Measurements from ENCODE around the gene TSC22D2.

Gene TSC22D2

DNA sequence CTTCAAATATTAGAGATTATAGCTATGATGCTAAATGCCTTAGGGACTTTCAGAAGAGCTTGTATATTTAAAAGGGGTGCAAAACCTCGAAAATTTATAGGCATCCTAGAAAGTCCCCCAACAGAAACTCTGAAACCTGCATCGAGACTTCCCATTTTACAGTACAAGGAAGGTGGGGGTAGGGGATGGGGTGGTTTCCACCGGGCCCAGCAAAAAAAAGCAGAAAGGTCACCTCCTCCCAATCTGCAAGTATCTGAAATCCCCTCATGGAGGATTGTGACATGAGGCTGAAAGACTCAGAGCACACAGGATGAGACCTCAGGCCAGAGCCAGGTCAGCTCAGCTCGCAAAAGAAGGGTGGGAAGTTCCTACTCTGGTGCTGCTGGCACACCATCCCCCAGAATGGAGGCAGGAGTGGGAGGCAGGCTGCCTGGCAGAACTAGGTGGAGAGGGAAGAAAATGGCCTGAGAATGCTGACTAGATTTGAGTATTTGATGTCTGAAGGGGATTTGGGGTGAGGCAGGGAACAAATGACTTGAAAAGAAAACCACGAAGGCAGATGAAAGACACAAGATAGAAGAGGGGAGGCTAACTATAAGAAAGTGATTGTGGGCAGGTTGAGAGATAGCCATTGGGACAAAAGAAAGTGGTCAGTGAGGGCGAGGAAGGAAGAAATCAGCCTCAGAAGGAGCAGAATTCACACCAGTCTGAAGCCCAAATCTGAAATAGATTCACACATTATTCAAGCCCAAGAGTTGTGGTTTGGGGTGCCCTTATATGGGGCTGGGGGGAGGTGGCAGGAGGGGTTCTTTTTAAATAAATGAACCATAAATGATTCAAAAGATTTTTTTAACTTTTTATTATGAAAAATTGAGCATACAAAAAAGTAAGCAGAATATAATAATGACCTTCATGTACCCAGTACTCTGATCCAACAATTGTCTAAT lies 22.5 kb upstream of the TSC22D2 start:
- Histone ChIP-seq H3K36me3 (ENCODE audit: control insufficient read depth in 2 of 2, insufficient read depth in 2 of 2, low read length in 2 of 2) (no peaks in the 10 kb centered on the region), H3K4me1 (ENCODE audit: control insufficient read depth, insufficient read depth, low read length) (no peaks in the 10 kb centered on the region), H3K9me3 (ENCODE audit: control insufficient read depth in 2 of 2, low read length in 2 of 2) (no peaks in the 10 kb centered on the region), H3K27ac (ENCODE audit: low read length) (no peak overlapping the region), H3K4me3 (ENCODE audit: low read length in 2 of 2) (no peak overlapping the region), H3K27me3 (ENCODE audit: control insufficient read depth in 1 of 2, insufficient read depth in 2 of 2, low read length in 2 of 2) (no peaks in the 10 kb centered on the region), H3K9ac (ENCODE audit: low read length in 2 of 2) (no peak overlapping the region)

DNA sequence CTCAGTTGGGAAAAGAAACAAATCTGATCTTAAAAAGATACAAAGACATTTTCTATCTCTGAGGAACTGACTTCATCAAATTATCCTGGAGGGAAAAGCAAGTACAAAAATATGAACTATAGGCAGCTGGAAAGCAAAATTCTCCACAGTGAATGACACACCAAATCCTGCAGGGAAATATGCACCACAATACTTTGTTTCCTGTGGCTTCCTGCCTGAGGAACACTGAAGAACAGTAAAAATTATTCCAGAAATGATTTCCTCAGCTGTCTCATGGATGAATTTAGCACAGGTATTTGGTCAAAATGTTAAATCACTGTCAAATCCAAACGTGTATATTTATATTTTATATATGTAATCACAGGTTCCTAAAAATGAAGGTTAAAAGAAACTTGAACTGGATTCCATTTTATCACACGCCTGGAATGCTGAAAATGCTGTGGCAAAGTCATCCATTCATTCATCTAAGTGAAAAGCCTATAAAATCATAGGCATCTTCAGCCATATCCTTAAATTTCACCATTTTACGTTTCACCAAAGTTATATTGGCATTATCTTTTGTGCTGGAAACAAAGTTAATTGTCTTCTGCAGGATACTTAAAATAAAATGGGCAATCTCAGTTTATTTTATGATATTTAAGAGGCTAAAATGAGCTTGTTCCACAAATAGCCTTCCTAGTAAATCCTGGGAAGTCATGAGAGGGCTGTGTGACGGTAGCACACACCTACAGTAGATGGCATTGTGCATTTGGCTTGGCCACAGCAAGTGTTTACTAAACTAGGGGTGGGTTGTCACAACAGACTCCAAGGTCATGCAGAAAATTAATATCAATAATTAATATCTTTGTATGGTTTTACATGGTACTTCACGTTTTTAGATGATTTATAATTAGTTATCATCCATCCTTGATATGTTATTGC lies 19.3 kb upstream of the TSC22D2 start:
- Histone ChIP-seq H3K4me3 (ENCODE audit: low read length in 2 of 2) (no peak overlapping the region), H3K36me3 (ENCODE audit: control insufficient read depth in 2 of 2, insufficient read depth in 2 of 2, low read length in 2 of 2) (no peaks in the 10 kb centered on the region), H3K9me3 (ENCODE audit: control insufficient read depth in 2 of 2, low read length in 2 of 2) (no peaks in the 10 kb centered on the region), H3K4me1 (ENCODE audit: control insufficient read depth, insufficient read depth, low read length) (no peaks in the 10 kb centered on the region), H3K9ac (ENCODE audit: low read length in 2 of 2) (no peak overlapping the region), H3K27ac (ENCODE audit: low read length) (no peak overlapping the region), H3K27me3 (ENCODE audit: control insufficient read depth in 1 of 2, insufficient read depth in 2 of 2, low read length in 2 of 2) (no peaks in the 10 kb centered on the region)

DNA sequence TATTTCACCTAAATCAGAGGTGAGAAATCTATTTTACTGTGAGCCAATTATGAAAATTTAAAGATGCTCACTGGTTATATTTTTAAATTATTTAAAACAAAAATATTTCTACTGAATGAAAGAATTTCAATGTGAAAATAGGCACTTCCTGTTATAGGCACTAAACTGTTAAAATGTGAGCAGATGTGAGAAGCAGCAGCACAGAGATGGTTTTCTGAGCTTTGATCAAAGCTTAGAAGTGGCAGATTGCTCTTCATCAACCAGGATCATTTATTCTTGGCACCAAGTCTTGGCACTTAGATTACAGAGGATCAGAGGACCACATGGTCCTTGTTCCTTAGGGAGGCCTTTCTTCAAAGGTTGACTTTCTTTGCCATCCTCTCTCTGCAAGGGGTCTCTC lies 18.0 kb upstream of the TSC22D2 start:
- Histone ChIP-seq H3K36me3 (ENCODE audit: control insufficient read depth in 2 of 2, insufficient read depth in 2 of 2, low read length in 2 of 2) (no peaks in the 10 kb centered on the region), H3K4me1 (ENCODE audit: control insufficient read depth, insufficient read depth, low read length) (no peaks in the 10 kb centered on the region), H3K4me3 (ENCODE audit: low read length in 2 of 2) (no peak overlapping the region)

DNA sequence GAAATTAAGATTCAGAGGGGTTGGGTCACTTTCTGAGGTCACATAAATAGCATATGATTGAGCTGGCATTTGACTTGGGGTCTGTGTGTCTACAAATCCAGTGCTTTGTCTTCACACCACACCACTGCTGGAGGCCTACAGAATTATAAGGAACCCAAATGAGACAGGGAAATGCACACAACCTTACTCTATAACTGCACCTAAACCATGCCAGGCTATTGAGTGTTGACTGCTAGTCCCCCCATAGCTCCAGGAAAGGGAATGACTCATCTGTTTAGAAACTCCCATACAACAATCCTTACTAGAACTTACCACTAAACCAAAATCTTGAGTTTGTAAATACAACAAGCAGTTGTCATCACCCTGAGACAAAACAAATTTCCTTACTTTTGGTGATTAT lies 16.9 kb upstream of the TSC22D2 start:
- Histone ChIP-seq H3K27me3 (ENCODE audit: control insufficient read depth in 1 of 2, insufficient read depth in 2 of 2, low read length in 2 of 2) (no peaks in the 10 kb centered on the region), H3K36me3 (ENCODE audit: control insufficient read depth in 2 of 2, insufficient read depth in 2 of 2, low read length in 2 of 2) (no peaks in the 10 kb centered on the region), H3K9me3 (ENCODE audit: control insufficient read depth in 2 of 2, low read length in 2 of 2) (no peaks in the 10 kb centered on the region), H3K4me3 (ENCODE audit: low read length in 2 of 2) (no peak overlapping the region), H3K9ac (ENCODE audit: low read length in 2 of 2) (no peak overlapping the region), H3K27ac (ENCODE audit: low read length) (no peak overlapping the region), H3K4me1 (ENCODE audit: control insufficient read depth, insufficient read depth, low read length) (no peaks in the 10 kb centered on the region)

More for the DNA sequence above, 18.0 kb upstream of the TSC22D2 start:
- Histone ChIP-seq H3K27me3 (ENCODE audit: control insufficient read depth in 1 of 2, insufficient read depth in 2 of 2, low read length in 2 of 2) (no peaks in the 10 kb centered on the region), H3K27ac (ENCODE audit: low read length) (no peak overlapping the region), H3K9ac (ENCODE audit: low read length in 2 of 2) (no peak overlapping the region), H3K9me3 (ENCODE audit: control insufficient read depth in 2 of 2, low read length in 2 of 2) (no peaks in the 10 kb centered on the region)

DNA sequence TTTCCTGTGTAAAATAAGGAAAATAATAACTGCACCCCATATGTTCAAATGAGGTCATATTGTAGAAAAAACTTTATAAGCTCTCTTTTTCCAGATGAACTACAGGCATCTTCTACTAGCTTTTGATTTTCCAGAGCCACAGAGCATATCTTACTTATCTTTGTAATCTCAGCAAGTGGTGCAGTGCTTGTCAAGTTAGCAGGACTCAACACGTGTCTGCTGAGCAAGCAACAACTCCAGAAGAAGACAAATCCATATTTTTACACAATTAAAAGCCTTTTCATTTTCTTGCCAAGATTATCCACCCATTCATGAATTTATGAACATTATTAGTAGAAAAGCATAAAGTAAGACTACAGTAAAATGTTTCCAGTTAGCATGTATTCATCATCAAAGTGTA lies 14.4 kb upstream of the TSC22D2 start:
- H3K4me3 ChIP-seq (ENCODE audit: low read length in 2 of 2) = no peak overlapping the region
- H3K27me3 ChIP-seq (ENCODE audit: control insufficient read depth in 1 of 2, insufficient read depth in 2 of 2, low read length in 2 of 2) = no peaks in the 10 kb centered on the region
- H3K4me1 ChIP-seq (ENCODE audit: control insufficient read depth, insufficient read depth, low read length) = no peaks in the 10 kb centered on the region
- no peaks in the 10 kb centered on the region for H3K36me3 ChIP-seq (ENCODE audit: control insufficient read depth in 2 of 2, insufficient read depth in 2 of 2, low read length in 2 of 2)
- no peak overlapping the region for H3K27ac ChIP-seq (ENCODE audit: low read length)
- H3K9me3 ChIP-seq (ENCODE audit: control insufficient read depth in 2 of 2, low read length in 2 of 2) = no peaks in the 10 kb centered on the region
- no peak overlapping the region for H3K9ac ChIP-seq (ENCODE audit: low read length in 2 of 2)

DNA sequence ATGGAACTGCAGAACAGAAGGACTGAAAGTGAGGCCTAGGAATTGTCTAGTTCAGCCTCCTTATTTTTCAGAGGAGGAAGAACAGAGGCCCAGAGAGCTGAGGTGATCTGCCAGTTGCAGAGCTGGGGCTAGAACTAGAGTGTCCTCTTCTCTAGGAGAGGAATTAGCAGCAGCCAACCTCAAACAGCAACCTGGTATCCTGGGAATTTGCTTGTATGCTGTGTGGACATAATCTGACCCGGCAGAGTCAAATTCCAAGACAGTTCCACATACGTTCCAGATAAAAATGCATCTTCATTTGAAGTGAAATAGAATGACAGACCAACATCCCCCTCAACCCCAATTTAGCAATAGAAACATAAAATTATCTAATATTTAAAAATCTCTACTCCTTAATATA lies 13.5 kb upstream of the TSC22D2 start:
- no peak overlapping the region for H3K9ac ChIP-seq (ENCODE audit: low read length in 2 of 2)
- no peak overlapping the region for H3K27ac ChIP-seq (ENCODE audit: low read length)
- no peaks in the 10 kb centered on the region for H3K9me3 ChIP-seq (ENCODE audit: control insufficient read depth in 2 of 2, low read length in 2 of 2)
- no peaks in the 10 kb centered on the region for H3K4me1 ChIP-seq (ENCODE audit: control insufficient read depth, insufficient read depth, low read length)
- no peaks in the 10 kb centered on the region for H3K36me3 ChIP-seq (ENCODE audit: control insufficient read depth in 2 of 2, insufficient read depth in 2 of 2, low read length in 2 of 2)
- no peaks in the 10 kb centered on the region for H3K27me3 ChIP-seq (ENCODE audit: control insufficient read depth in 1 of 2, insufficient read depth in 2 of 2, low read length in 2 of 2)
- H3K4me3 ChIP-seq (ENCODE audit: low read length in 2 of 2) = no peak overlapping the region

DNA sequence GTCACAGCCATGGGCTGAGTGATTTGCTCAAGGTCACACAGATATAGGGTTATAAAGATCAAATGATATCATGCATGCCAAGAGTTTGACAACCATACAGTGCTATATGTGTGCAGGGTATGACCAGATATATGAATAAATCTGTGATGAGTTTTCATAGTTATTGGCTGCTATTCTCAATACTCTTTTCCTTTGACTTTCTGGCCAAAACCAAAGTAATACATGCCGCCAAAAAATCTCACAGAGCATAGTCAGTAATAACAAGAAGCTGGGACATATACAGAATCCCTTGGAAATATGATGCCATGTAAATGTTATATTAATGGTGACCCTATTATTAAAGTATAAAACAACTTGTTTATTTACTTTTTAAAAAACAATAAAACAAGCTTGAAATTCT lies 11.6 kb upstream of the TSC22D2 start:
- H3K4me1 ChIP-seq (ENCODE audit: control insufficient read depth, insufficient read depth, low read length) = no peaks in the 10 kb centered on the region
- H3K9ac ChIP-seq (ENCODE audit: low read length in 2 of 2) = no peak overlapping the region
- H3K27me3 ChIP-seq (ENCODE audit: control insufficient read depth in 1 of 2, insufficient read depth in 2 of 2, low read length in 2 of 2) = no peaks in the 10 kb centered on the region
- H3K27ac ChIP-seq (ENCODE audit: low read length) = no peak overlapping the region
- H3K9me3 ChIP-seq (ENCODE audit: control insufficient read depth in 2 of 2, low read length in 2 of 2) = no peaks in the 10 kb centered on the region
- no peak overlapping the region for H3K4me3 ChIP-seq (ENCODE audit: low read length in 2 of 2)
- no peaks in the 10 kb centered on the region for H3K36me3 ChIP-seq (ENCODE audit: control insufficient read depth in 2 of 2, insufficient read depth in 2 of 2, low read length in 2 of 2)

DNA sequence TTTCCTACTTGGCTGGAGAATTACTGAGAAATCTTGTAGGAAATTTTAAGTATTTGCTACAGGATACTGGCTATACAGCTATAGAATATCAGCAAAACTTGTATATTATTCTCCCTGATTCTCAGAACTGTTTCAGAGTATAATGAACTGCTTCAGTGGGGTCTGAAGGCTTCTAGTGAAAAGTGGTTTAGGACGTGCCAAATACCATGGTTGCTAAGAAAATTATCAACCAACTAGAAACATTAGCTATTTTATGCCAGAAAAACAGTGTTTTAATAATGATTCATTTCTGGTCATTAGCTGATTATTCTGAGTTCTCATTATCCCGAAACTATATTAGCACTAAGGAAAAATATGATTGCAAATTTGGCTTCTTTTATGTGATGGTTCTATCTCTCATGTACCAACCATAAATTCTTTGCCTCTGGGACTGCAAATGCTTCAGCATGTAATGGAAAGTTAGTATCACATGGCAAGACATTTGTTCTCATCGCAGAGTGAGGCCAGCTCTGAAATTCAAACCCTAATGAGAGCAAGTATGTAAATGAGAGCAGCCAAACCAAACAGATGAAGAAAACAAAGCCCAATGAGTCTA lies 11.0 kb upstream of the TSC22D2 start:
- H3K4me3 ChIP-seq (ENCODE audit: low read length in 2 of 2) = no peak overlapping the region
- no peaks in the 10 kb centered on the region for H3K4me1 ChIP-seq (ENCODE audit: control insufficient read depth, insufficient read depth, low read length)
- H3K27ac ChIP-seq (ENCODE audit: low read length) = no peak overlapping the region

DNA sequence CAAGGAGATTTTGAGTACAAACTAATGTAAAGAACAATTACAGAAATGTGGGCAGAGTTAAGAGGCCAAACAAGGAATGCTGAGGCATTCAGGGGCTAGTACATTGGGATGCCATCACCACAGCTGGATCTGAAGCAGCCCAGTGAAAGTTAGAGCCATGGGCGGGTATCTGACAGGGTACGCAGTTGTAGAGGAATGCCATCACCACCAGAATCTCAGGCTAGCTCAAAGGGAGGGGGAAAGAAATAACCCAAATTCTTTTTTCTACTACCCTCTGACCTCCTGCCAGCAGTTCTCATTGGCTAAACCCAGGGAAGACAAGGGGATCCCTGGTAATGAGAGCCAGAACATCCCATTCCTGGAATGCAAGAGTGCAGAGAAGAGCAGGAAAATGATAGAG lies 9.0 kb upstream of the TSC22D2 start:
- H3K4me3 ChIP-seq (ENCODE audit: low read length in 2 of 2) = no peak overlapping the region
- H3K36me3 ChIP-seq (ENCODE audit: control insufficient read depth in 2 of 2, insufficient read depth in 2 of 2, low read length in 2 of 2) = no peaks in the 10 kb centered on the region
- no peaks in the 10 kb centered on the region for H3K9me3 ChIP-seq (ENCODE audit: control insufficient read depth in 2 of 2, low read length in 2 of 2)
- H3K9ac ChIP-seq (ENCODE audit: low read length in 2 of 2) = no peak overlapping the region
- no peaks in the 10 kb centered on the region for H3K4me1 ChIP-seq (ENCODE audit: control insufficient read depth, insufficient read depth, low read length)
- no peaks in the 10 kb centered on the region for H3K27me3 ChIP-seq (ENCODE audit: control insufficient read depth in 1 of 2, insufficient read depth in 2 of 2, low read length in 2 of 2)
- H3K27ac ChIP-seq (ENCODE audit: low read length) = no peak overlapping the region

More for the DNA sequence above, 11.0 kb upstream of the TSC22D2 start:
- Histone ChIP-seq H3K36me3 (ENCODE audit: control insufficient read depth in 2 of 2, insufficient read depth in 2 of 2, low read length in 2 of 2) (no peaks in the 10 kb centered on the region), H3K9me3 (ENCODE audit: control insufficient read depth in 2 of 2, low read length in 2 of 2) (no peaks in the 10 kb centered on the region), H3K9ac (ENCODE audit: low read length in 2 of 2) (no peak overlapping the region), H3K27me3 (ENCODE audit: control insufficient read depth in 1 of 2, insufficient read depth in 2 of 2, low read length in 2 of 2) (no peaks in the 10 kb centered on the region)

DNA sequence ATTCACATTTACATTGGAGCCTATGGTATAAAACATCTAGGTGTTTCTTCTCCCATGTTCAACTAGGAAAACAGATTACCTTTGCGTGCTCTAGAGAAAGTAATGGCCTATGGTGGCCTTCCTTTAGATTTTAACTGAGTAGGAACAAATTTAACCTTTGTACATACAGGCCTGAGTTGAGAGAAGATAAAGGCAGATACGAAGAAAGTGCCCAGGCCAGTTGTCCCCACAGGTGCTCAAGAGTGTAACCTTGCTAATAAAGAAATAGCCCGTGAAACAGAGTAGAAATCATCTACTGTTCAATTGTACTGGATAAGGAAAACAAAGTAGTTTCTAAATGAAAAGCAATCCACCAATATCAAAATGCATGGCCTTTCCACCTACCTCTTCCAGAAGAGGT lies 6.8 kb upstream of the TSC22D2 start:
- Histone ChIP-seq H3K27me3 (ENCODE audit: control insufficient read depth in 1 of 2, insufficient read depth in 2 of 2, low read length in 2 of 2) (no peaks in the 10 kb centered on the region), H3K9ac (ENCODE audit: low read length in 2 of 2) (no peak overlapping the region), H3K9me3 (ENCODE audit: control insufficient read depth in 2 of 2, low read length in 2 of 2) (no peaks in the 10 kb centered on the region), H3K36me3 (ENCODE audit: control insufficient read depth in 2 of 2, insufficient read depth in 2 of 2, low read length in 2 of 2) (no peaks in the 10 kb centered on the region), H3K4me3 (ENCODE audit: low read length in 2 of 2) (no peak overlapping the region), H3K4me1 (ENCODE audit: control insufficient read depth, insufficient read depth, low read length) (no peaks in the 10 kb centered on the region), H3K27ac (ENCODE audit: low read length) (no peak overlapping the region)

All from stomach smooth muscle (tissue), 2 donors.